Activated naive CD4-positive, alpha-beta T cell treated with anti-CD3 and anti-CD28 coated beads for 36 hours (primary cell): ENCODE data around the gene SLC35F1. TPM values are rescaled to one million over a fixed set of nuclear protein-coding genes. Genes with fewer than 3 reads are reported as not detected.

Experiments used
- CTCF ChIA-PET: fragments of 350-600 bp; sonication (Branson Sonifier 250); formaldehyde crosslinking; loops from one replicate; lab custom pipeline; 2021; ENCODE audit warnings: antibody characterized with exemption; lab: Charles Lee
- DNase-seq: peaks from one replicate; pipeline ENCODE4 v3.0.0-alpha.2; 2020
- H3K27ac Mint-ChIP-seq: one replicate; pipeline ENCODE4 v1.8.0; 2021; ENCODE audit warnings: mild to moderate bottlenecking, mixed read lengths
- H3K27me3 Mint-ChIP-seq: one replicate; pipeline ENCODE4 v1.8.0; 2021; ENCODE audit warnings: low read depth, mixed read lengths
- H3K36me3 Mint-ChIP-seq: one replicate; pipeline ENCODE4 v1.8.0; 2021; ENCODE audit warnings: low read depth, mixed read lengths
- H3K4me1 Mint-ChIP-seq: one replicate; pipeline ENCODE4 v1.8.0; 2021; ENCODE audit warnings: low read depth, mixed read lengths
- H3K4me3 Mint-ChIP-seq: one replicate; pipeline ENCODE4 v1.8.0; 2021; ENCODE audit warnings: mild to moderate bottlenecking, moderate library complexity, mixed read lengths
- H3K9me3 Mint-ChIP-seq: one replicate; pipeline ENCODE4 v1.8.0; 2021; ENCODE audit warnings: mixed read lengths
- intact Hi-C: fragments of 100-400 bp; cut with micrococcal nuclease; formaldehyde crosslinking; loops from one replicate; pipeline ENCODE4 v1.15.1; 2023
- total RNA-seq, 2 experiments: library from RNA; stranded (reverse); gene quantifications; one replicate each; pipeline ENCODE4 v1.2.3, GENCODE V29; 2021

SLC35F1 gene
- total RNA-seq, 2 experiments from 2014 or later = 0.07 TPM; not detected in 1

GRCh38 chr6:118101220-118101619, 194.2 kb downstream of the SLC35F1 start:
- Mint-ChIP-seq H3K9me3 (no peaks in the 10 kb centered on the region), H3K27me3 (no peaks in the 10 kb centered on the region), H3K27ac (no peak overlapping the region), H3K4me1 (no peaks in the 10 kb centered on the region), H3K36me3 (no peaks in the 10 kb centered on the region), H3K4me3 (no peak overlapping the region)
- no peak for DNase-seq
- CTCF ChIA-PET = interaction anchor here (0.9 kb wide), 1 partner anchor 12 kb away, joined by 3 read pairs; no protein-coding TSS in a partner anchor
- intact Hi-C loops = no loop called here

DNA sequence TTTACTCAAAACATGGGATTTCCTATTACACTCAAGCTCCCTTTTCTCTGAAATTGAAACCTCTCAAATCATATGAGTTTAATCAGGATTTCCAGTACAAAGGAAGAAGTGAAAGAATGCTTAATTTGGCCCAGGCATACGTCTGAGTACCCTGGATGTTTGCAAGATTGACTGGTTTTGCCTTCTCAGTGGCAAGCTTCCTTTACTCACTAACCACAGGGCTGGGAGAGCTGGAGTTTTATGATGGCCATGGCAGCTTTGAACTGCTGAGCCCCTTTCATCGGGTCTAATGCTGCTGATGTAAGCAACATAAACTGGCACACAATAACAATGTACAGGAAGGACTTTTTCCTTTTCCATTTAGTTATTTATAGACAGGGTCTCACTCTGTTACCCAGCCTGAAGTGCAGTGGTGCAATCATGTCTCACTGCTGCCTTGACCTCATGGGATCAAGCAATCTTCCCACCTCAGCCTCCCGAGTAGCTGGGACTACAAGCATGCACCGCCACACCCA, 194.8 kb downstream of the SLC35F1 start:
- intact Hi-C loops = no loop called here
- CTCF ChIA-PET = no interaction called here
- H3K9me3 Mint-ChIP-seq = no peaks in the 10 kb centered on the region
- no peak for DNase-seq
- H3K4me3 Mint-ChIP-seq = no peak overlapping the region
- H3K4me1 Mint-ChIP-seq = no peaks in the 10 kb centered on the region
- no peak overlapping the region for H3K27ac Mint-ChIP-seq
- no peaks in the 10 kb centered on the region for H3K27me3 Mint-ChIP-seq
- no peaks in the 10 kb centered on the region for H3K36me3 Mint-ChIP-seq

DNA sequence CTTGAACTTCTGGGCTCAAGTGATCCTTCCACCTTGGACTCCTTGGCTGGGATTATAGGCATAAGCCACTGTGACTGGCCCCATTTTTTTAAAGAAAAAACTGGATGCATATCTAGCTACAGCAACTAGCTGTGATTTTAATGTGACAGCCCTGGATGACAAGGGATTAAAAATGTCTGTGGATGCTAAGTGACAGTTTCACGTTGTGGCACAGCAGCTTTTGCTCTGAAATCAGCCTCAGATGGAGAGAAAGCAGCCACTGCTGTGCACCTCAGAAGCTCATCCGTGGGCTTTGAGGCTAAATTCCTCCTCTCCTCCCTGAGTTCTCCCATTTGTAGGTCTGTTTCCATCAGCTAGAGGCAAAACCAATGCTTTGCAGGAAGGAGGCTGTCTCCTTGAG, 195.3 kb downstream of the SLC35F1 start:
- H3K4me1 Mint-ChIP-seq = no peaks in the 10 kb centered on the region
- intact Hi-C loops = no loop called here
- no peaks in the 10 kb centered on the region for H3K27me3 Mint-ChIP-seq
- H3K36me3 Mint-ChIP-seq = no peaks in the 10 kb centered on the region
- H3K27ac Mint-ChIP-seq = no peak overlapping the region
- no peak overlapping the region for H3K4me3 Mint-ChIP-seq
- DNase-seq = no peak
- CTCF ChIA-PET = no interaction called here
- H3K9me3 Mint-ChIP-seq = no peaks in the 10 kb centered on the region

- intact Hi-C loops = no loop called here
- no peaks in the 10 kb centered on the region for H3K9me3 Mint-ChIP-seq
- no peaks in the 10 kb centered on the region for H3K4me1 Mint-ChIP-seq
- no peak for DNase-seq
- no peaks in the 10 kb centered on the region for H3K36me3 Mint-ChIP-seq
- CTCF ChIA-PET = interaction anchor here (0.7 kb wide), 1 partner anchor 135 kb away, joined by 3 read pairs; no protein-coding TSS in a partner anchor
- no peaks in the 10 kb centered on the region for H3K27me3 Mint-ChIP-seq
- no peak overlapping the region for H3K27ac Mint-ChIP-seq
- H3K4me3 Mint-ChIP-seq = no peak overlapping the region
These were observed 196.5 kb downstream of the SLC35F1 start for GRCh38 chr6:118103381-118104146.

GRCh38 chr6:118122161-118122725, 215.2 kb downstream of the SLC35F1 start:
- intact Hi-C loops = no loop called here
- peaks cover 10% of the 10 kb centered on the region for H3K27me3 Mint-ChIP-seq

DNA sequence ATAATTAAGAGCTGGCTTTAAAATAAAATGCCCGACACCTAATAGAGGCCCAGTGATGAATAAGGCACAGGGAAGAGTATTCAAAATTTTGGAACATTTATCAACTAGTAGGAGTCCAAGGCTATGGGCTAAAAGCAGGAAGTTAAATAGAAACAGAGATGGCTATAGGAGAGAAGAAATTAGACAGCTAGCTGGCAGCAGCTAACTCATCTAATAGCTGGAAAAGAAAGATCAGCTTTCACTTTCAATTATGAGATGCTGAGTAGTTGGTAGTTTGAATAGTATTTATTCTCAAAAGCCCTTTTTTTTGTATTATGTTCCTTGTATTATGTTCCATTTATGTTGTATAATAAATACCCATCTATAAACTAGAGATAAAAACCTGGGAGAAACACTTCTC, 215.7 kb downstream of the SLC35F1 start:
- H3K27me3 Mint-ChIP-seq = peaks cover 10% of the 10 kb centered on the region
- intact Hi-C loops = loop anchor here (1.0 kb wide), 1 partner anchor 64 kb away; no protein-coding TSS in a partner anchor
- H3K27ac Mint-ChIP-seq = no peak overlapping the region
- no peak for DNase-seq
- CTCF ChIA-PET = no interaction called here
- no peaks in the 10 kb centered on the region for H3K36me3 Mint-ChIP-seq
- H3K9me3 Mint-ChIP-seq = no peaks in the 10 kb centered on the region
- no peak overlapping the region for H3K4me3 Mint-ChIP-seq
- H3K4me1 Mint-ChIP-seq = peaks cover 12% of the 10 kb centered on the region

More at GRCh38 chr6:118122161-118122725, 215.2 kb downstream of the SLC35F1 start:
- Mint-ChIP-seq H3K4me3 (no peak overlapping the region), H3K9me3 (no peaks in the 10 kb centered on the region), H3K4me1 (peaks cover 12% of the 10 kb centered on the region), H3K27ac (no peak overlapping the region), H3K36me3 (no peaks in the 10 kb centered on the region)
- DNase-seq = no peak
- CTCF ChIA-PET = no interaction called here

DNA sequence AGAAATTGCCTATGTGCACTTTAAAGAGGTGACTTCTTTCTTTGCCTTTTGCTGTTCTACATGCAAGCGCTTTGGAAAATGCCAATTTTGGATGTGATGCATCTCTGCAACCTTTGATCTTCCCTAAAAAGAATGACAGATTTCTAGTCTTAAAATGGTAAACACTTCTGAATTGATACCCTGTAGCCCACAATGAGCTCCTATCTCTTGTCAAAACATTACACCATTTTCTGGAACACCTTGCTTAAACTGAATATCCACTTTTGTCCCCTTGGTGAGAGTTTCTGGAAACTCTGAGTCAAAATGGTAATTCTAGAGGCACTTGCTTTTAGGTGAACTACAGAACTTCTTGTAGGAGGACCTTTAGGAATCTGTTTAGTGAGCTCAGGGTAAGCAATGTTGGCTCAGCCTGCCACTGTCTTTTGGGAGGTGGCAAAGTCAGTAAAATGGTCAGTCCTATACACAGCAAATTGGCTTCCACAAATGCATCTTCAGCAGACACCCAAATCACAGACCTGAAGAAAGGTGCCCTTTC, 216.5 kb downstream of the SLC35F1 start:
- Mint-ChIP-seq H3K9me3 (no peaks in the 10 kb centered on the region), H3K27me3 (peaks cover 6% of the 10 kb centered on the region), H3K4me3 (no peak overlapping the region), H3K27ac (no peak overlapping the region), H3K4me1 (peaks cover 12% of the 10 kb centered on the region), H3K36me3 (no peaks in the 10 kb centered on the region)
- CTCF ChIA-PET = no interaction called here
- intact Hi-C loops = loop anchor here (1.0 kb wide), 1 partner anchor 64 kb away; no protein-coding TSS in a partner anchor
- DNase-seq = no peak

GRCh38 chr6:118124851-118125250, 217.8 kb downstream of the SLC35F1 start:
- Mint-ChIP-seq H3K4me1 (peaks cover 12% of the 10 kb centered on the region), H3K9me3 (no peaks in the 10 kb centered on the region), H3K36me3 (no peaks in the 10 kb centered on the region), H3K4me3 (no peak overlapping the region), H3K27me3 (peaks cover 9% of the 10 kb centered on the region), H3K27ac (no peak overlapping the region)
- CTCF ChIA-PET = no interaction called here
- intact Hi-C loops = no loop called here
- DNase-seq = no peak

- Mint-ChIP-seq H3K27me3 (peaks cover 13% of the 10 kb centered on the region), H3K27ac (no peak overlapping the region), H3K36me3 (no peaks in the 10 kb centered on the region), H3K4me1 (peaks cover 6% of the 10 kb centered on the region), H3K4me3 (no peak overlapping the region), H3K9me3 (no peaks in the 10 kb centered on the region)
- no peak for DNase-seq
- intact Hi-C loops = no loop called here
- CTCF ChIA-PET = no interaction called here
These were observed 221.7 kb downstream of the SLC35F1 start for GRCh38 chr6:118128755-118129154.

DNA sequence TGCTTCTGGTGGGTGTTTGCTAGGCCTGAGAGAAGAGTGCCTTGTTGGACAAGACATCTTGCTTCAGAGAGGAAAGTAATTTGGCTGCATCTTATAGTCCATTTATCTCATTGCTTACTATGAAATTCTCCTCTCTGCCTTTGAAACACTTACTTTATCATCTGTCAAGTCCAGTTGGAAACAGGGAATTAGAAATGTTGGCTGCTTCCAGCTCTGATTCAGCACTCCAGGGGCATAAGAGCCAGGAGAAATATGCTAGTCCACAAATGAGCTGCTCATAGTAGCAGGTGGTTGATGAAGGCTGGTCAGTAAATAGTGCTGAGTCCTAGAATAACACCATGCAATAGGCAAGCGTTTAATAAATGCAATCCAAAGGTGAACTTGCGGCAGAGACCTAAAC, 227.1 kb downstream of the SLC35F1 start:
- H3K4me3 Mint-ChIP-seq = no peak overlapping the region
- H3K27me3 Mint-ChIP-seq = peaks cover 23% of the 10 kb centered on the region
- DNase-seq = no peak
- H3K9me3 Mint-ChIP-seq = no peaks in the 10 kb centered on the region
- CTCF ChIA-PET = no interaction called here
- no peaks in the 10 kb centered on the region for H3K36me3 Mint-ChIP-seq
- H3K27ac Mint-ChIP-seq = no peak overlapping the region
- no peaks in the 10 kb centered on the region for H3K4me1 Mint-ChIP-seq
- intact Hi-C loops = no loop called here

- H3K4me1 Mint-ChIP-seq = no peaks in the 10 kb centered on the region
- H3K27me3 Mint-ChIP-seq = peaks cover 20% of the 10 kb centered on the region
- H3K36me3 Mint-ChIP-seq = no peaks in the 10 kb centered on the region
- no peak overlapping the region for H3K27ac Mint-ChIP-seq
- CTCF ChIA-PET = no interaction called here
- H3K9me3 Mint-ChIP-seq = no peaks in the 10 kb centered on the region
- DNase-seq = no peak
- intact Hi-C loops = no loop called here
- no peak overlapping the region for H3K4me3 Mint-ChIP-seq
These were observed 227.7 kb downstream of the SLC35F1 start for GRCh38 chr6:118134736-118135135.

- Mint-ChIP-seq H3K9me3 (no peaks in the 10 kb centered on the region), H3K27me3 (peaks cover 20% of the 10 kb centered on the region), H3K36me3 (no peaks in the 10 kb centered on the region), H3K4me3 (no peak overlapping the region), H3K27ac (no peak overlapping the region), H3K4me1 (no peaks in the 10 kb centered on the region)
- no peak for DNase-seq
- intact Hi-C loops = no loop called here
- CTCF ChIA-PET = no interaction called here
These were observed 228.3 kb downstream of the SLC35F1 start for GRCh38 chr6:118135371-118135770.
